Right atrium auricular region (tissue), 2 donors: Measurements from ENCODE around the gene CLTC. TPM values are rescaled to one million over a fixed set of nuclear protein-coding genes. Genes with fewer than 3 reads are reported as not detected.

Source experiments
- DNase-seq: peaks from one replicate; pipeline ENCODE4 v3.0.0-alpha.2; 2019; ENCODE audit warnings: low spot score
- H3K27ac ChIP-seq, 2 donors: fragments of 200-600 bp; sonication (generic); 1 replicate in 1 of 2; 2 replicates in 1 of 2; pipeline ENCODE4 v1.5.1; 2016 to 2019
- H3K27me3 ChIP-seq, 2 donors: fragments of 200-600 bp; sonication (generic); one replicate each; pipeline versions ENCODE4 v1.5.1 to v1.6.0; 2017 to 2019
- H3K36me3 ChIP-seq: fragments of 200-600 bp; sonication (generic); one replicate; pipeline ENCODE4 v1.5.1; 2016
- H3K4me1 ChIP-seq, 2 donors: fragments of 200-600 bp; sonication (generic); one replicate each; pipeline versions ENCODE4 v1.5.1 to v1.6.0; 2017 to 2019
- H3K4me3 ChIP-seq, 2 donors: fragments of 200-600 bp; sonication (generic); 1 replicate in 1 of 2; 2 replicates in 1 of 2; pipeline ENCODE4 v1.5.1; 2017 to 2019; ENCODE audit warnings: mild to moderate bottlenecking in 1 of 2, moderate library complexity in 1 of 2
- H3K9me3 ChIP-seq, 2 donors: fragments of 200-600 bp; sonication (generic); one replicate each; pipeline ENCODE4 v1.5.1; 2019
- total RNA-seq, 2 donors: library from RNA; depleted of rRNA; stranded (reverse); fragments of >200 nt; gene quantifications; one replicate each; pipeline ENCODE4 v1.1.0, GENCODE V29; 2016
- TF ChIP-seq, protein P1 (sequence below), 2 donors: fragments of 200-600 bp; sonication (generic); IDR thresholded peaks; one replicate each; pipeline ENCODE4 v1.5.1; 2019; ENCODE audit warnings: antibody characterized with exemption in 2 of 2

Gene CLTC
- total RNA-seq, 2 donors from 2014 or later = 183 to 256 TPM

DNA sequence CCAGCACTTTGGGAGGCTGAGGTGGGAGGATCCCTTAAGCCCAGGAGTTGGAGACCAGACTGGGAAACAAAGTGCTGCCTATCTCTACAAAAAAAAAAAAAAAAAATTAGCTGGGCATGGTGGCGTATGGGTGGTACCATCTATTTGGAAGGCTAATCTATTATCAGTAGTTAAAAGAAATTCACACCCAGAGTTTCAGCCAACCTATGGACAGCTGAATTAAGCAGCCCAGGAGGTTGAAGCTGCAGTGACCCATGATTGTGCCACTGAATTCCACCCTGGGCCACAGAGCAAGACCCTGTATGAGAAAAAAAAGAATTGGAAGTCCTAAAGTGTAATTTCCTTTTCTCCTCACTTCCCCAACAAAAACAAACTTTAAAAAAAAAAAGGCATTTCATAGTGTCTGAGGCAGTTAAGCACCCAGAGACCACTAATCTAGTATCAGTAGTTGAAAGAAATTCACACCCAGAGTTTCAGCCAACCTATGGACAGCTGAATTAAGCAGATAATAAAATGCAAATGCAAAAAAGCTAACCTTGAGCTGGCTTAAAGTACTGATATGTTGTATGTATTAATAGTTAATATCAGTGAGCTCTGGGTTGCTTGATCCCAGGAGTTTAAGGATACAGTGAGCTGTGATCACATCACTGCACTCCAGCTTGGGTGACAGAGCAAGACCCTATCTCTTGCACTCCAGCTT lies 18.1 kb downstream of the CLTC start:
- TF ChIP-seq, protein P1, sequence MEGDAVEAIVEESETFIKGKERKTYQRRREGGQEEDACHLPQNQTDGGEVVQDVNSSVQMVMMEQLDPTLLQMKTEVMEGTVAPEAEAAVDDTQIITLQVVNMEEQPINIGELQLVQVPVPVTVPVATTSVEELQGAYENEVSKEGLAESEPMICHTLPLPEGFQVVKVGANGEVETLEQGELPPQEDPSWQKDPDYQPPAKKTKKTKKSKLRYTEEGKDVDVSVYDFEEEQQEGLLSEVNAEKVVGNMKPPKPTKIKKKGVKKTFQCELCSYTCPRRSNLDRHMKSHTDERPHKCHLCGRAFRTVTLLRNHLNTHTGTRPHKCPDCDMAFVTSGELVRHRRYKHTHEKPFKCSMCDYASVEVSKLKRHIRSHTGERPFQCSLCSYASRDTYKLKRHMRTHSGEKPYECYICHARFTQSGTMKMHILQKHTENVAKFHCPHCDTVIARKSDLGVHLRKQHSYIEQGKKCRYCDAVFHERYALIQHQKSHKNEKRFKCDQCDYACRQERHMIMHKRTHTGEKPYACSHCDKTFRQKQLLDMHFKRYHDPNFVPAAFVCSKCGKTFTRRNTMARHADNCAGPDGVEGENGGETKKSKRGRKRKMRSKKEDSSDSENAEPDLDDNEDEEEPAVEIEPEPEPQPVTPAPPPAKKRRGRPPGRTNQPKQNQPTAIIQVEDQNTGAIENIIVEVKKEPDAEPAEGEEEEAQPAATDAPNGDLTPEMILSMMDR (IDR thresholded peaks at IDR 0.05) = no peak

DNA sequence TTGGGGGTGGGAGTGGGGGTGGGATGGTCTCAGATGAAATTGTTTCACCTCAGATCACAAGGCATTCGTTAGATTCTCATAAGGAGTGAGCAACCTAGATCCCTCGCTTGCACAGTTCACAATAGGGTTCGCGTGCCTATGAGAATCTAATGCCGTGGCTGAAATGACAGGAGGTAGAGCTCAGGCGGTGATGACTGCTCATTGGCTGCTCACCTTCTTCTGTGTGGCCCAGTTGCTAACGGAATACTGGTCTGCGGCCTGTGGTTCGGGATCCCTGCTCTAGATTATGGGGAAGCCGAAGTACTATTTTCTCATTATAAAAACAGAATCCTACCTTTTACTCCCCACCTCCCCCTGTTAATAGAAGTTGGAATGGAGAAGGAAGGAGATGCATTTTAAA lies 18.9 kb downstream of the CLTC start:
- no peaks in the 10 kb centered on the region for H3K9me3 ChIP-seq
- no peaks in the 10 kb centered on the region for H3K36me3 ChIP-seq
- TF ChIP-seq, protein P1 (IDR thresholded peaks at IDR 0.05) = no peak
- no peak overlapping the region for H3K4me3 ChIP-seq
- H3K4me1 ChIP-seq = peaks cover 0 to 76% of the 10 kb centered on the region in 2 donors
- no peaks in the 10 kb centered on the region for H3K27me3 ChIP-seq
- no peak overlapping the region for H3K27ac ChIP-seq
- DNase-seq = no peak

More for the DNA sequence above, 18.1 kb downstream of the CLTC start:
- Histone ChIP-seq H3K9me3 (no peaks in the 10 kb centered on the region), H3K27me3 (no peaks in the 10 kb centered on the region), H3K4me1 (peaks cover 0 to 76% of the 10 kb centered on the region in 2 donors), H3K36me3 (no peaks in the 10 kb centered on the region), H3K4me3 (no peak overlapping the region), H3K27ac (no peak overlapping the region)
- DNase-seq = no peak

DNA sequence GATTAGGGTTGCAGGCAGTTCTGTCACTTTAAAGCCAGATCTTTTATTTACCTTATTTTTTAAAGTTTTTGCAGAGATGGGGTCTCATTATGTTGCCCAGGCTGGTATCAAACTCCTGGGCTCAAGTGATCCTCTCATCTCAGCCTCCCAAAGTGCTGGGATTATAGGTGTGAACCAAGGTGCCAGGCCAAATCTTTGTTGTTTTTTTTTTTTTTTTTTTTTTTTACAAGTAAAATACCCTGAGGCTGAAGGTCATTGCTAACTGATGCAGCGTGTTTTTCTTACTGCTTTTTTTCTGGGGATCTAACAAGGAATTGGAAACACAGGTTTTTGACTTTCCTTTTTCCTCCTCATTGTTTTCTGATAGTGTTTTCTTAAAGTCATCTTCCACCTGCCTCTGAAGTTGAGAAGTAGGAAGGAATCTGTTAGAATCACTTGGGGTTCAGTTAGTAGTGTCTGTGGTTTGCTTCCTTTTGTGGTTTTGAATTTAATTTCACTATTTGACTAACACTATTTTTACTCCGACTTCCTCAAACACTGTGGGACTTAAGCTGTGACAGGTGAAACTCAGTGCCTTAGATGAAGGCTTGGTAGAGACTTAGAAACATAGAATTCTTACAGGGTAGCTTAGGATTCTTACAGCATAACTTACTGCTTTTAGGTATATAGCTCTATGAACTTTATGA lies 22.2 kb downstream of the CLTC start:
- Histone ChIP-seq H3K4me3 (no peak overlapping the region), H3K36me3 (peaks cover 22% of the 10 kb centered on the region), H3K27me3 (no peaks in the 10 kb centered on the region), H3K9me3 (no peaks in the 10 kb centered on the region), H3K4me1 (peaks cover 0 to 66% of the 10 kb centered on the region in 2 donors), H3K27ac (no peak overlapping the region)
- DNase-seq = no peak
- TF ChIP-seq, protein P1 (IDR thresholded peaks at IDR 0.05) = no peak

DNA sequence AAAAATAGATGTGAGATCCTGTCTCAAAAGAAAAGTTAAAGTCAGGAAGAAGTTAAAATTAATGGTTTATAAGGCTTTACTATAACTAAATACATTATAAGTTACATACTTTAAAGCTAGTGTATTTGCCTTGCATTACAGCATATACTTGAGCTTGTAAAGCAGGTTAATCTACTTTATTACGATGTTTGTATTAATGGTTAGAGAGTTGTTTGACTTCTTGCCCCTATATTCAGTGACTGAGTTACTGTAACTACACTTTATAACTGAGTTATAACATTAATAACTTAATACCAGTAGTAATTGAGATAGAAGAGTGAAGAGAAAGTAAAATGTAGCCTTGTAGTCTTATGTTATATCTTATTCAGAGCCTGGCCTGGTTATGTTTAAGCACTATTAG lies 22.9 kb downstream of the CLTC start:
- TF ChIP-seq, protein P1 (IDR thresholded peaks at IDR 0.05) = no peak
- H3K4me1 ChIP-seq = peaks cover 0 to 64% of the 10 kb centered on the region in 2 donors
- H3K9me3 ChIP-seq = no peaks in the 10 kb centered on the region
- no peak for DNase-seq
- H3K4me3 ChIP-seq = no peak overlapping the region
- no peaks in the 10 kb centered on the region for H3K27me3 ChIP-seq
- peaks cover 23% of the 10 kb centered on the region for H3K36me3 ChIP-seq
- no peak overlapping the region for H3K27ac ChIP-seq

DNA sequence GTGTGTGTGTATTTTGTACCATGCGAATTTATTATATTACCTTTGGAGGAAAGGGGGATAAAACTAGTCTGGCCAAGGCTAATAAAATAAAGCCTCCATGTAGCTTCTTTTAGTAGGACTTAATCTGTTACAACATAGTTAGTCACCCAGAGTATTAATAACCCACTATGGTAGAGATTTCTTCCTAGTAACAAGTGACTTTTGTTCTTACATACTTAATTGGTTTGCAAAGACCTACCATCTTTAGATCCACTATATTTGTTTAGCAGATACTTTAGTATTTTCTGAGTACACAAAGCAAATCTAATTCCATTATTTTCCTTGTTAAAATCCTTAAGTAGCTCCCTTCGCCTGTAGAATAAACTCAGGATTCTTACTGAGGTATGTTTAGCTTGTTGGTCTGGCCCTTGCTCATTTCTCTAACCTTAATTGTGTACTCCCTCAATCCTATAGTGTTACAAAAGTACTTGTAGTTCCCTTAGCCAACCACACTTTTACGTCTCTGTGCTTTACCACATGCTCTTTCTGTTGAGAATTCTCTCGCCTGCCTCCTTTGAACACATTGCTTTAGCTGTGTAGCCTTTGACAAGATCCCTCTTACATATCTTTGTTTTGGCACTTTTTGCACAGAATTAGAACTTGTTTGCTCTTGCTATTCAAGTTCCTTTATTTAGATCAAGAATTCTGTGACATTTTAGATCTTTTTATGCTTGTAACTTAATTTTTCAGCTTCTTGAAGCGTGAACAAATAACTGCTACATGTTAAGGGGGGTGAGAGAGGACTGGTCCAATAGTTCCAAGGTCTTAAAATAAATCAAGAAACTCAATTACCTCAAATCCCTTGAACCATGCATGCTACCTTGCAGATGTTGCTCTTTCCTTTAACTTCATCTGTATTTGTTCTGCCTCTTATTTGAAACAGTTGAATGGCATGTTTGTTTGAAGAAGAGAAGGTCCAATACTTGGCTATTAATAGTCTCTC lies 23.8 kb downstream of the CLTC start:
- H3K4me1 ChIP-seq = peaks cover 0 to 55% of the 10 kb centered on the region in 2 donors
- H3K36me3 ChIP-seq = peaks cover 32% of the 10 kb centered on the region
- H3K9me3 ChIP-seq = no peaks in the 10 kb centered on the region
- no peaks in the 10 kb centered on the region for H3K27me3 ChIP-seq
- H3K4me3 ChIP-seq = no peak overlapping the region
- DNase-seq = no peak
- TF ChIP-seq, protein P1 (IDR thresholded peaks at IDR 0.05) = no peak
- no peak overlapping the region for H3K27ac ChIP-seq
